Stimulated activated CD8-positive, alpha-beta memory T cell treated with anti-CD3 and anti-CD28 coated beads, Interleukin-12 subunit alpha, Interleukin-12 subunit beta, amount 100 ng/mL, for 24 hours (primary cell): ENCODE measurements around the gene SHC2.
"Not testable (repeated sequence)": the region's sequence is repeated elsewhere in the genome, so short reads cannot be mapped to it uniquely, and the experiment has no call there.

Experiments used
- DNase-seq: peaks from one replicate; pipeline ENCODE4 v3.0.0-alpha.2; 2020; ENCODE audit errors: extremely low read depth

The SHC2 gene

DNA sequence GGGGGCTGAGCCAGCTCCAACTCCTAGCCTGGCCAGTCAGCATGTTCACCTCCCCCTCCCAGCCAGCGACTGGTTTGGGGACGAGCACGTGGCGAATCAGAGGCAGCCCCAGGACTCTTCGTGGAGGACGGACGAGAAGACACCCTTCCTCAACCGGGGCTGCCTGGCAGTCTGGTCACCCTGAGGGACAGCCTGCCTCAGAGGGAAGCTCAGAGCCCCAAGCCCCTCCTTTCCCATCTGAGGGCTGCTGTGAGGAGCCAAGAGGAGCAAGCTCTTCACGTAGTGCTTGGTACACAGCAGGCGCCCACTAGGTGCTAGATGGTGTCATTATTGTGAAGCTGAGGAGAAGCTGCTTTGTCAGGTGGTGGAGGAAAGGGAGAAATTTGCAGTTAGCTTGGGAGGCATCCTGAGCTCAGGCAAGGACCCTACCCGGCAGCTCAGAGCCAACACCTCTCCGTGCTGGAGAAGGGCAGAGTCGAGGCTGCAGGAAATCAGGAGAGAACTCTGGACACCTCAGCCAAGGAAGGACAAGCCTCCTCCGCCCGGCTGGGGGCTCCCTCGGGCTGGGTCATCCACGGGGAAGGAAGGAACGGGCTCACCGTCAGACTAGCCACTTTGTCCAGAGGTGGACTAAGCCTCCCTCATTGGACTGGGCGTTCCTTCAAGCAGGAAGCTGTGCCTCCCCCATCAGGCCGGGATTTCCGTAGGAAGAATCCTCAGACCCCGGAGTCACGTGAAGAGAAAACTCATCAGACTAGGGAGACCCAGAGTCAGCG is 37.0 kb downstream of the SHC2 start:
- DNase-seq, result no peak

DNA sequence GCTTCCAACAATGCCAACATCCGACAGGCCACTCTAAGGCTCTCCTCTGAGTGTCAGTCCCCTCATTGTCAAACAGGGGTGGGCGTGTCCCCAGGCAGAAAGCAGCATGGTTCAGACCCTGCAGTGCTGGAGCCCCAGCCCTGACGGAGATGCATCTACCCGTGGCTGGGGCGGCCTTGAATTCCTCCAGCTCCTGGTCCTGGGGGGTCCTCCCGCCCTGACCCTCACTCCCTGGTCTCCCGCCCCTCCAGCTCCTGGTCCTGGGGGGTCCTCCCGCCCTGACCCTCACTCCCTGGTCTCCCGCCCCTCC is 38.0 kb downstream of the SHC2 start:
- DNase-seq, result not testable (repeated sequence)

DNA sequence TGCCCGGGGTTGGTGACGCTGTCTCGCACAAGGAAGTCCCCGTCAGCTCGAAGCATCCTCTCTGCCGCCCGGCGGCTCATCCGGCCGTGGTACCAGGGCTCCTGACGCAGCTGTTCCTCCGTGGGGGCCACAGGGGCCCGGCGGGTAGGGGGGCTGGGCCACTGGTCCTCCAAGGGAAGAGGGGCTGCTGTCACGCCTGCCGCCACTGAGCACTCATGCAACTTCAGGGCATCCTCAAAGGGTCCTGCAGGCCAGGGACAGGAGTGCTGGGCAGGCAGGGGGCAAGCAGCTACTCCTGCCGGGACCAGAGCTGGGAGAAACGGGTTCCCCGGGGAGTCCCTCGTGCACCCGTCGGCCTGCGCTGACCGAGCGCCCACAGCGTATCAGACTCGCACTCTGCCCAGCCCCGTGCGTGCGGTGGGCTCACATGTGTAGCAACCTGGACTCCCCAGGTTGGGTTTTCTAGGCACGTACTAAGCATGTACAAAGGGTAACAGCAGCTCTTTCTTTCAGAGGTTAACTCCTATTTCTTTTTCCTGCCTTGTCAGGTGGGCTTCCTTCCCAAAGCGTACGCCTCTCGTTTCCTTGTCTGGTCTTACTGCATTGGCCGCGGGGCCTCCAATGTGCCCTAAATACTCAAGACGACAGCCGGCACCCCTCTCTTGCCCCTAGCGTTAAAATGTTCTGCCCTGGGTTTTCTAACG is 38.5 kb downstream of the SHC2 start:
- no peak for DNase-seq

DNA sequence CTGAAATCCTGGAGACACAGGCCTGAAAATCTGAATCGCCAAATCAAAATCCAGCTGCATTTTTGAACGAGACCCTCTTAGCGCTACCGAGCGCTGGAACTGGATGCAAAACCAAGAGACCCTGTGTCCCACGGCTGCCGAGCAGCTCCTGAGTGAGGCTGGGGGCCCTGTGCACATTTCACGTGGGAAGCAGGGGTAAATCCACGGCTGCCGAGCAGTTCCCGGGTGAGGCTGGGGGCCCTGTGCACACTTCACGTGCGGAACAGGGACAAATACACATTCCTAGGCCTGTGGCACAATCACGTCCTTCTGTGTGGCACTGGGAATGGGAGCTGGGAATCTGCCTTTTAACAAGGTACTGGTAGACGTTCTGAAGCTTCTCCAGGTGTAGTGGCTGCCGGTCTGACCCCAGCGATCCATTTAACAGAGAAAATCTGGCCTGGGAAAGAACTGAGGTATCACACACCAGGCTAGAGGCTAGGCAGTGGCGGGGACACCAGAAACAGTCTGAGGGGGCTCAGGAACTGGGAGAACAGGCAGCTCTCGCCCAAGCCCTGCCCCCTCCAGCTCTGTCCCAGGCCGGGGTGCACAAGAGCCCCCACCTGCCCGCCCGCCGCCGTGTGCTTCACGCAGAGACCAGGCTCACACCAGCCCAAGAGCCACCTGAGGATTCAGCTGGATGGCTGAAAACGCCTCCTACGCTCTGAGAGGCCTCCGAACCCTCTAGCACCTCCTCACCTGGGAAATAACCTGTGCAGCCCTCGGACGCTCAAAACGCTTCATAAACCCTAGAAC is 40.9 kb downstream of the SHC2 start:
- DNase-seq, result no peak

DNA sequence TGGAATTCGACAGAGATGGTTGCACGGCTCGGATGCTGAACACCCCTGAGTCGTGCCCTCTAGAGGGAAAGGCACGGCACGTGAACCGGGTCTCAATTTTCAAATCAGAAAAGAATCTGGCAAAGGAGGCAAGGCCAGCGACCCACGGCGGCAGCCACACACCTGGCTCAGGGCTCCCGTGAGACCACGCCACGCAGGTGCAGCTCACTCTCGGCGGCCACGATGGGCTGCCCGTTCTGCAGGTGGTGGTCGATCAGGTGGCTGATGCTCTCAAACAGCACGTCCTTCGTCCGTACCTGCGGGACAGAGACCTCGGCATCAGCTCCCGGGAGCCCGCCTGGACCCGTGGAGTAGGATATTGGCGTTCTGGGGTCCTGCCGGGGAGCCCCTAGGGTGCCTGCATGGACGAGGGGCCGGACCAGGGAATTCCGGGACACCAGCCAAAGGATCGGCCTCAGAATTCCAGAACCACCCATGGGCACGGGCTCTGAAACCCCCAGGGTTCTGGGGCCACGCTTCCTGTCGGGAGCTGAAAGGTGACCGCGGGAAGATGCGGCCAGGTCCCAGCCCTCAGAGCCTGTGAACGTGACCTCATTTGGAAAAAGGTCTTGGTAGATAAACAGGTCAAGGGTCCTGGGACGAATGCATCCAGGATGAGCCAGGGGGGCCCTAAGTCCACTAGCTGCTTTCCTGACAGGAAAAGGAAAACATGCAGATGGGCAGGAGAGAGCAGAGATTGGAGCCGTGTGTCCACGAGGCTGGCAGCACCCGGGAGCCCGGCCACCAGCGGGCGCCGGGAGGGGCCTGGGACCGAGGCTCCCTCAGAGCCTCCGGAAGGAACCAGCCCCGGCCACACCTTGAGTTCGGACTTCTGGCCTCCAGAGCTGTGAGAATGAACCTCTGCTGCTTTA is 41.8 kb downstream of the SHC2 start:
- no peak for DNase-seq

DNA sequence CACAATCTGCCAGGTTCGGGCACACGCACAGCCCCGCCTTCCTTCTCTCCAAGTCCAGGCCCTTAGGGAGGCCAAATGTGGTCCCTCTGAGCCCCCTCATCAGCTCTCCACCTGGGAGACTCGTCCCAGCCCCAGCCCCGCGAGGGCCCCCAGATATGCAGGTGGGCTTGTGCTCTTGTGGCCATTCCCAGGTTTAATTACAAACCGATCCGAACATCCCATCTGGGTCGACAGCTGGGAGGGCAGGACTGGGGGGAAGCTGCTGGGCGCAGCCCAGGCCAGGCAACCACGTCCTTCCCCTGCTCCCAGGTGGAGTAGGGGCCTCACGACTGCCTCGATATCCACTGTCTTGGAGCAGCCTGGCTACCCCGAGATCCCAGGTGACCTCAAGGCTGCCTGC is 44.4 kb downstream of the SHC2 start:
- DNase-seq, result no peak

DNA sequence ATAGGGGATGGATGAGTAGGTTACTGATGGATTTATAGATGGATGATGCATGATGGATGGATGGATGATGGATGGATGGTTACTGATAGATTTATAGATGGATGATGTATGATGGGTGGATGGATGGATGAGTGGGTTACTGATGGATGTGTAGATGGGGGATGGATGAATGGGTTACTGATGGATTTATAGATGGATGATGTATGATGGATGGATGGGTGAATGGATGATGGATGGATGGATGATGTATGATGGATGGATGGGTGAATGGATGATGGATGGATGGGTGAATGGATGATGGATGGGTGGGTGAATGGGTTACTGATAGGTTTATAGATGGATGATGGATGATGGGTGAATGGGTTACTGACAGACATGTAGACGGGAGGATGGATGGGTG is 45.5 kb downstream of the SHC2 start:
- DNase-seq, result no peak

DNA sequence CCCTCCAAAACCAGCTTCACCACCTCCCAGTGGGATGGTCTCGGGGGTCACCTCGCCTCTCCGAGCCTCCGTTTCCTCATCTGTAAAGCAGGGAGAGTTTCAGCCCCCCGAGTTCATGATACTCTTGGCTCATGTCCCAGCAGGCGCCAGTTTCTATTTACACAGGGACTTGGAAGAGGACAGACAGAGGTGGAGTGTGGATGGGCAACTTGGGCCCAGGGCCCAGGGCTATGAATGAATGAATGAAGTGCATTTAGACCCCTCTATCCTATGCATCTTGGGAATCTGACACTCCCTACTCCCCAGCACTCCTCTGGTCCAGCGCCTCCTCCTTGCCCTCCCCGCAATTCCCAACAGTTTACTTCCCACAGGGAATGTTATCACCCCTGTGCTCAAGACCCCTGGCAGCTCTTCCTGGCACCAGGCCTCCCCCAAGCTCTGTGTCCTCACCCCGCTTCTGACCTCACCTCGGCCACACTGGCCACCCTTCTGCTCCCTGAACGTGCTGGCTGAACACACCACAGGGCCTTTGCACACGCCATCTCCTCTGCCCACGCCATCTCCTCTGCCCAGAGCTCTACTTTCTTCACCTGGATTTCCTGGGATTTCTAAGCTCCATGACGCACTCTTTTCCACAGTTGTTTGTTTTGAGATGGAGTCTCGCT is 46.9 kb downstream of the SHC2 start:
- DNase-seq, result no peak

DNA sequence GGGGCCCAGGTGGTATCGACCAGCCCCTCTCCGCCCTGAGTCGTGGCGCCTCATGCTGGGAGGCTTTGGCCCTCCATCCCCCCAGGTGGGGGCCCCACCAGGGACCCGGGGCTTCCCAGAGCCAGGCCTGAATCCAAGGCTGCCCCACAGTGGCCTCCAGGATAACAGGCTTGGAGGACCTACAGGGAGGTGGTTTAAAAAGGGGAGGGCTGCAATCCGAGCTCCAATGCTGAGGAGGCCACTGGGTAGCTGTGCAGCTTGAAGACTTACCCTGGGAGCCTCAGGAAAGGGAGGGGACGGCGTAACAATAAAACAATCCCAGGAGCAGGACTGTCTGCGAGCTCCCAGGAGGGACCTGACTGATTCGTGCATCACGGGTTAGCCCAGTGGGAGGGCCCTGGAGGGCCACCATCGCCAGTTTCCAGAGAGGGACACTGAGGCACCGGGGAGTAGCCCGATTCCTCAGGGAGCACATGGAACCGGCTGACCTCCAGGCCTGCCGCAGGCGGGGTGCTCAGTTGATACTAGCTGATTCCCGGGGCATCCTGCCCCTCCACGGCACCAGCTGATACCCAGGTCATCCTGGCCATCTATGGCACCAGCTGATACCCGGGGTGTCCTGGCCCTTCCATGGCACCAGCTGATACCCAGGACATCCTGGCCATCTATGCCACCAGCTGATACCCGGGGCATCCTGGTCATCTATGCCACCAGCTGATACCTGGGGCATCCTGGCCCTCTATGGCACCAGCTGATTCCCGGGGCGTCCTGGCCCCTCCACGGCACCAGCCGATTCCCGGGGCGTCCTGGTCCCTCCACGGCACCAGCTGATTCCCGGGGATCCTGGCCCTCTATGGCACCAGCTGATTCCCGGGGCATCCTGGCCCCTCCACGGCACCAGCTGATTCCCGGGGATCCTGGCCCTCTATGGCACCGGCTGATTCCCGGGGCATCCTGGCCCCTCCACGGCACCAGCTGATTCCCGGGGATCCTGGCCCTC is 48.2 kb downstream of the SHC2 start:
- DNase-seq, result no peak

DNA sequence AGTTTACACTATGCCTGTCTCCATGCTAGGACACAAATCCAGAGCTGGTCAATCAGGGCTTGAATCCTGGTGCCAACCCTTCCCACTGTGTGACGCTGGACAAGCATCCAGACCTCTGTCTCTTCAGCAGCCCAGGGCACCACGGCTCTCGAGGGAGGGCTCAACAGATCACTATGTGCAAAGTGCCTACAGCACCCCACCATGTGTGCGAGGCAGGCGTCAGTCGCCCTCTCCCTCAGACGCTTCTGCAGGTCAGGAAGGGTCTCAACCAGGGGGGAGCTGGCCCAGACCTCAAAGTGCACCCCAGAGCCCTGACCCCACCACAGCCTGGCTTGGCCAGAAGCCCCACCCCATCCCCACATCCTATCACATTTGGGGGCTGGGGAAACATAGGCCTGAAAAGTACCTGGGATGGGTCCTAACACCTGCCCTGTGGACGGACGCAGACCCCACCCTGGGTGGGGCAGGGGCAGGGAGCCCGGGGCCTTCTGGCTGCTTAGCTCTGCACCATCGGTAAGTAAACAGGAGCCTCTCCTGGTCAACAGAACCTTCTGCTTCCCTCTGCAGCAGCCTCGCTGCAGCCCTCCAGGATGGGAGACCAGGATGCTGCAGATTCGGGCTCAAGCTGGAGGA is 49.0 kb downstream of the SHC2 start:
- no peak for DNase-seq

DNA sequence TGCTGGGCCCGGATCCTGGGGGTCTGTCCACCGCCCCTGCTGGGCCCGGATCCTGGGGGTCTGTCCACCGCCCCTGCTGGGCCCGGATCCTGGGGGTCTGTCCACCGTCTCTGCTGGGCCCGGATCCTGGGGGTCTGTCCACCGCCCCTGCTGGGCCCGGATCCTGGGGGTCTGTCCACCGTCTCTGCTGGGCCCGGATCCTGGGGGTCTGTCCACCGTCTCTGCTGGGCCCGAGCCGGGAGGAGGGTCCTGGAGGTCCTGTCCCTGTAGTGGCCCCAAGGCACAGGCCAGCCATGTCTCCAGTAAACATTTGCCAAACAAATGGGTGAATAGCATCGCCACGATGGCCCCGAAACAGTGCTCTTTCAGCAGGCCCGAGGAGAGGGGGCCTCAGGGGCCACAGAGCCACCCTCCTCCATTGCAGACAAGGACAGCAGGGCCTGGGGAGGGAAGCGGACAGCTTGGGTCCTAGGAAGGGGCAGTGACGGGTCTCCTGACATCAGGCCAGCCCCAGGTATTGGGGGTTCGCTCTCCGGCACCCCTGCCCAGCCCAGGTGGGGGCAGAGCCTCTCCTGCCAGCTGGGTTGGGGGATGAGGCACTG is 49.6 kb downstream of the SHC2 start:
- DNase-seq, result not testable (repeated sequence)

DNA sequence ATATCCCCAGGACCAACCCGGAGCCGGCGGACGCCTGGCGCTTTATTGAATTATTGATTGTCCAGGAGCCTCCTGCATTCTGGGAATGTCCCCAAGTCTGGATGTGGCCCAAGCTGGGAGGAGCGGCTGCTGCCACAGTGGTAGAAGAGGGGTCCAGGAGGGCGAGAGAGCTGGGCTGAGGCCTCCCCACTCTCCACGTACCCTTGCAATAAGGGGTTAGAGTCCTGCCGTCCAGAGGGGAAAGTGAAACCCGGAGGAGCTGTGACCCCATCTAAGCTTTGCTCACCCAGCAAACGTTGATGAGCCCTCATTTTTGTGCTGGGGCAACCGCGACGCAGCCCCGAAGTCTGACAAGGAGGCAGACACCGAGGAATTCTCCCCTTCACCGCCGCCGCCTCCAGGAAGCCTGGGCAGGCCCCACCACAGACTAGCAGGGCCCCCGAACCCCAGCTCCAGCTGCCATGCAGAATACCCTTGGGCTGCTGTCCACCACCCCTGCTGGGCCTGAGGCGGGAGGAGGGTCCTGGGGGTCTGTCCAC is 50.5 kb downstream of the SHC2 start:
- no peak for DNase-seq

DNA sequence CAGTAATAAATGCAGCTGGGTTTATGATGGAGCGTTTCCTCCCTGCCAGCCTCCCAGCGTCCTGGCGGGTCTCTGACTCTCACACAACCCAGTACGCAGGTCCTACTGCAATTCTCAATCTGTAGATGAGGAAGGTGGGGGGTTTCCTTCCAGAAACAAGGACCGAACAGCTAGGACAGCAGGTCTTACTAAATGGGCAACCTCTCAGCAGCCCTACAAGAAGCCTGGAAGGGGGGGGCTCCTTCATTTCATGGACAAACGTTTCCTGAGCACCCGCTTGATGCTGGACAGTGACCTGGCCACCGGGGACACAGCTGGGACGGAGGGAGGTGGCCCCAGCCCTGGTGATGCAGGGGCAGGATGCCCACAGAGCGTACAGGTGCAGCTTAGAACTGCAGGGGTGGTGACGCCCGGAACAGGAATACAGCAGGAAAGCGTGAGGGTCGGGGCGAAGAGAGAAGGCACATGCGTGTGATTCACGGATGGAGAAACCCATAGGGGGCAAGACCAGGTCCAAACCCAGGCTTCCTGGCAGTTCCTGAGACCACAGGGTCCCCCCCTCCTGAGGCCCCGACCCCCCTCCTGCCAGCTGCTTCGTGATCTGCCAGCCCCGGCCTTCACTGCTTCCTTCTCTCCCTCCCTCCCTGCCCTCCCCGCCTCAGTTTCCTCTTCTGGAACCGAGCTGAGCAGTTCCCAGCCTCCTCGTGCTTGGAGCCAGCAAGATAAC is 51.2 kb downstream of the SHC2 start:
- DNase-seq, result no peak

DNA sequence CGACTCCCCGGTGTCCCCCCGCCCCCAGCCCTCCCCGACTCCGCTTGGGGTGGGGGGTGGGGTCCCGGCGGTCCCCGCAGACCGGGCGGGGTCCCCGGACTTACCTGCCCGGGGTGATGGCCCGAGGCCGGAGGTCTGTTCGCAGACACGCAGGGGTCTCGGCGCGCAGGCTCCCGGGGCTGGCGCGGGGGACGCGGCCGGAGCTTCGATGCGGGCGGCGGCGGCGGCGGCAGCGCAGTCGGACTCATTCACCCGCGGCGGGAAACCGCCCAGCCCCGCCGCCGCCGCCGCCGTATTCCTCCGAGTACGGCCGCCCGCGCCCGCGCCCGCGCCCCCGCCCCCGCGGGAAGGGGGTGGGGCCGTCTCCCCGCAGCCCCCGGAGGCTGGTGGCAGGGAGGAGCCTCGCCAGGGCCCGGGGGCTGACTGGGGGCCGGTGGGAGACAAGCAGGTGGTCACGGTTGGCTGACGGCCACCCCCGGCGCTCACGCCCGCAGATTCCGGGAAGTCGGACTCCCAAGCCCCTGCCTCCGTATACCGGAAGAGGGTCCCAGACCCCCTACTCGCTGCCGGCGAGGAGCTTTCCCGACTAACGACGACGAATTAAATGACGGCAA is 51.8 kb downstream of the SHC2 start, which contains the start of gene C2CD4C:
Gene C2CD4C (minus strand): TSS at position 246 of the 614 bp plus-strand sequence. CDS start 786 bp downstream, outside the sequence.
- DNase-seq, result no peak

DNA sequence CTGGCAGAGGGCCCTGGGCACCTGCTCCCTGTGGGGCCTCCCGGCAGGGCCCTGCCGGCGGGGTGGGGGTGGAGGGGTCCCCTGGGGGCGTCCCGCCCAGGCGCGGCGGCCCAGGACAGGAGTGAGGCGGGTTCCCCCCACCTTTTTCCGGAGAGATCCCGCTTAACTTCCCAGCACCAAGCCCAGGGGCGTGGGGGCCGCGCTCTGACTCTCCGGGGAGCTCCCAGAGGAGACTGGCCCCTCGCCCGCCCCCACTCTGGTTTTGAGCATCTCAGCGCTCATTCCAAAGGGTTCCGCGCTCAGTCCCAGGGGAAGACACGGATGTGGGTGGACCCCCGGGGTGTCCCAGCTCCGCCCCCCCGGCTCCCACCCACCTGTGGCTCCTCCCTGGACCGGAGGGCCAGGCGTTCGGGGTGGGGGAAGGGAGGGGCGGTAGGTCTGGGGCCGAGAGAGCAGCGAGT is 52.4 kb downstream of the SHC2 start:
- no peak for DNase-seq

DNA sequence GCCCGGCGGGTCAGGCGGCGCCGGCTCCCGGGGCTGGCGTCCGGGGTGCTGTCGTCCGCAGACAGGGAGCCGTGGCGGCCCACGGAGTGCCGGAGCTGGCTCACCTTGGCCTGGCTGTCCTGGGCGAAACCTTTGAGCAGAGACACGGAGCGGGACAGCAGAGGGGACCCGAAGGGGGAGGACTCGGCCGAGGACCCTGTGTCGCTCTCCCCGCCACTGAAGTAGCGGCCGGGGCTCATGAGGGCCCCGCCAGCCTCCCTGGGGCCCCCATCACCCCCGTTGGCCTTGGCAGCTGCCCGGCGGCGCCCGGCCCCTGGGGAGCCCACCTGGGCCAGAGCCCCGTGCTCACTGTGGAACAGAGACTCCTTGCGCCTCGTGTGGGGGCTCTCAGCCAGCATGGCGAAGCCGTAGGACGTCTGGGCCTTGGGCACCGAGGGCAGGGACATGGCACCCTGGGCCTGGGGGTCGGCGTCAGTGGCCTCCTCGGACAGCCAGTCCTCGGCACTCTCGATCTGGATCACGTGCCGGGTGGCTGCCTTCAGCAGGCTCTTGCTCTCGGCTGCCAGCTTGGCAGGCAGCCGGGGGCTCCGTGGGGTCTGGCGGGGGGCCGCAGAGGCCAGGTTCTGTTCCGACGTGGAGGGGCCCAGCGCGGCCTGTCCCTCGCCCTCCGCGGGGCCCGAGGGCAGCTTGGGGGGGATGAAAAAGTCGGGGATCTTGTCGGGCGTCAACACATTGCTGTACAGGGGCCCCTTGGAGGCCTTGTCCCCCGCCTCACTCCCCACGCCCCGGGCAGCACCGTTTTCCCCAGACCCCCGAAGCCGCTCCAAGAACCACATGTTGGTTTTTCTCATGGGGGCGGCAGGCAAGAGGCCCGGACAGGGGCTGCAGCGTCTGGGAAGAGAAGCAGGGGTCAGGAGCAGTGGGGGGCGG is 53.1 kb downstream of the SHC2 start:
- no peak for DNase-seq
